HCT116 (cell line): Measurements from ENCODE around the gene TSKU. TPM values are rescaled to one million over a fixed set of nuclear protein-coding genes. Genes with fewer than 3 reads are reported as not detected.

Experiments used
- ATAC-seq: fragments of 200-7000 bp; cut with Tn5 transposase; 2 replicates; pipeline ENCODE4 v1.9.1; 2020; ENCODE audit warnings: mild to moderate bottlenecking, moderate library complexity
- BruUV-seq: library from RNA; stranded (reverse); fragments of 400-500 nt; replicated peaks from 2 replicates; lab custom pipeline; 2021; lab: Mats Ljungman, UMichigan
- CTCF ChIA-PET: fragments of 300-600 bp; sonication (Branson Sonifier 250); formaldehyde crosslinking; loops from one replicate; lab custom pipeline; 2021; ENCODE audit warnings: antibody characterized with exemption; lab: Charles Lee
- POLR2A ChIA-PET: fragments of 300-600, 350-600 bp; sonication (Branson Sonifier 250); formaldehyde crosslinking; loops from one replicate; lab custom pipeline; 2021; ENCODE audit warnings: antibody characterized with exemption; lab: Charles Lee
- RAD21 ChIA-PET, 2 experiments: fragments of 300-600 bp; sonication (Branson Sonifier 250); formaldehyde crosslinking; loops; one replicate each; lab custom pipeline; 2023; ENCODE audit warnings: low total read pairs in 2 of 2; ENCODE audit not compliant: uncharacterized antibody in 2 of 2, unreplicated experiment in 2 of 2, low non-redundant PET in 1 of 2; lab: Charles Lee
- DNase-seq: peaks from one replicate; pipeline ENCODE4 v3.0.0-alpha.2; 2010; ENCODE audit warnings: low read depth, low spot score
- H2AFZ ChIP-seq: fragments of 200-600 bp; shearing (Covaris generic), sonication (generic); 2 replicates; pipeline ENCODE4 v1.6.1; 2017; ENCODE audit warnings: low read depth, mixed run types, mixed read lengths, antibody characterized with exemption, low read length; ENCODE audit not compliant: poor library complexity, severe bottlenecking
- H3K27ac ChIP-seq: 2 replicates; pipeline ENCODE4 v1.5.1; 2012; ENCODE audit warnings: low read depth, low read length
- H3K27me3 ChIP-seq: fragments of 200-600 bp; sonication (generic); 2 replicates; pipeline ENCODE4 v1.6.1; 2016; ENCODE audit warnings: mixed run types, low read length, mixed read lengths; ENCODE audit not compliant: insufficient read depth
- H3K36me3 ChIP-seq, 2 experiments: fragments of 200-500 bp in 1 of 2; fragments of 200-600 bp in 1 of 2; sonication (Bioruptor generic) in 1 of 2; sonication (generic) in 1 of 2; 2 replicates each; pipeline versions ENCODE4 v1.5.1 to v1.6.1; 2014 to 2016; ENCODE audit warnings: low read length in 2 of 2, inconsistent platforms in 1 of 2, mixed read lengths in 1 of 2, mixed run types in 1 of 2; ENCODE audit not compliant: insufficient read depth in 2 of 2, control insufficient read depth in 1 of 2
- H3K4me1 ChIP-seq, 2 experiments: fragments of 200-600 bp in 1 of 2; sonication (generic) in 1 of 2; 2 replicates each; pipeline versions ENCODE4 v1.5.1 to v1.6.1; 2012 to 2017; ENCODE audit warnings: low read length in 2 of 2, inconsistent platforms in 1 of 2, mild to moderate bottlenecking in 1 of 2, mixed read lengths in 1 of 2, mixed run types in 1 of 2, moderate library complexity in 1 of 2; ENCODE audit not compliant: insufficient read depth in 2 of 2, control insufficient read depth in 1 of 2
- H3K4me2 ChIP-seq: fragments of 200-600 bp; sonication (generic); 2 replicates; pipeline ENCODE4 v1.6.1; 2017; ENCODE audit warnings: mixed run types, low read length, mixed read lengths
- H3K4me3 ChIP-seq, 2 experiments: fragments of 200-600 bp in 1 of 2; sonication (generic) in 1 of 2; replicated peaks in 1 of 2; 2 replicates each; pipeline ENCODE4 v1.5.1; 2011 to 2016; ENCODE audit warnings: low read length in 2 of 2, control low read depth in 1 of 2, low read depth in 1 of 2, mild to moderate bottlenecking in 1 of 2, mixed read lengths in 1 of 2, mixed run types in 1 of 2
- H3K79me2 ChIP-seq: fragments of 200-600 bp; sonication (generic); 2 replicates; pipeline ENCODE4 v1.6.1; 2017; ENCODE audit warnings: mild to moderate bottlenecking, mixed run types, low read length, moderate library complexity, mixed read lengths; ENCODE audit not compliant: insufficient read depth
- H3K9ac ChIP-seq: fragments of 200-600 bp; sonication (generic); 2 replicates; pipeline ENCODE4 v1.6.1; 2016; ENCODE audit warnings: low read length, mixed read lengths
- H3K9me2 ChIP-seq: fragments of 200-600 bp; sonication (generic), shearing (Covaris generic); 2 replicates; pipeline ENCODE4 v1.6.1; 2017; ENCODE audit warnings: mixed run types, mild to moderate bottlenecking, moderate library complexity; ENCODE audit not compliant: insufficient read depth
- H3K9me3 ChIP-seq, 2 experiments: fragments of 200-500 bp in 1 of 2; fragments of 200-600 bp in 1 of 2; sonication (Bioruptor generic) in 1 of 2; sonication (generic) in 1 of 2; 2 replicates each; pipeline ENCODE4 v1.6.1; 2014 to 2017; ENCODE audit warnings: low read length in 2 of 2, mixed read lengths in 2 of 2, inconsistent platforms in 1 of 2, low read depth in 1 of 2, mild to moderate bottlenecking in 1 of 2, mixed run types in 1 of 2, moderate library complexity in 1 of 2; ENCODE audit not compliant: control insufficient read depth in 1 of 2, insufficient read depth in 1 of 2
- H4K20me1 ChIP-seq: fragments of 200-600 bp; sonication (generic), shearing (Covaris generic); 2 replicates; pipeline ENCODE4 v1.6.1; 2017; ENCODE audit warnings: mixed run types, mild to moderate bottlenecking, moderate library complexity; ENCODE audit not compliant: insufficient read depth
- CTCF ChIP-seq, 3 experiments: fragments of 200-600 bp in 1 of 3; sonication (generic) in 1 of 3; IDR thresholded peaks in 2 of 3; conservative IDR thresholded peaks in 1 of 3; 2 replicates each; pipeline ENCODE4 v1.5.1; 2012 to 2017; ENCODE audit warnings: low read depth in 2 of 3, low read length in 2 of 3, antibody characterized with exemption in 1 of 3, borderline replicate concordance in 1 of 3, control low read depth in 1 of 3, mild to moderate bottlenecking in 1 of 3, mixed read lengths in 1 of 3, mixed run types in 1 of 3, moderate library complexity in 1 of 3; ENCODE audit not compliant: insufficient read depth in 1 of 3
- EGR1 ChIP-seq: IDR thresholded peaks from 2 replicates; pipeline ENCODE4 v1.6.1; 2012; ENCODE audit warnings: low read depth
- POLR2AphosphoS5 ChIP-seq: IDR thresholded peaks from 2 replicates; pipeline ENCODE4 v1.6.1; 2011; ENCODE audit warnings: mild to moderate bottlenecking, low read depth, low read length, moderate library complexity
- SIN3A ChIP-seq: IDR thresholded peaks from 2 replicates; pipeline ENCODE4 v1.6.1; 2012; ENCODE audit warnings: low read depth
- YY1 ChIP-seq: IDR thresholded peaks from 2 replicates; pipeline ENCODE4 v1.6.1; 2011; ENCODE audit warnings: low read length, low read depth, moderate library complexity, mild to moderate bottlenecking; ENCODE audit not compliant: insufficient replicate concordance; ENCODE audit errors: extremely low read depth
- ZNF274 ChIP-seq: fragments of 200-500 bp; sonication (Bioruptor generic); IDR thresholded peaks from 2 replicates; pipeline ENCODE4 v1.6.1; 2014; ENCODE audit warnings: mild to moderate bottlenecking, low read depth, low read length, inconsistent platforms
- intact Hi-C: fragments of 100-400 bp; cut with micrococcal nuclease; formaldehyde crosslinking; loops from 2 replicates; pipeline ENCODE4 v1.10.0; 2022
- total RNA-seq: library from RNA; stranded (reverse); gene quantifications from one replicate; pipeline ENCODE4 v1.2.1, GENCODE V29; 2021; ENCODE audit not compliant: unreplicated experiment

The TSKU gene
- total RNA-seq, 1 experiment from 2014 or later: 21.9 TPM

- no TSS peak for BruUV-seq
- peak; percentile 53 for ATAC-seq
- TF ChIP-seq EGR1 (no peak), POLR2AphosphoS5 (no peak)
Observed at GRCh38 chr11:76787911-76788596, 4.9 kb downstream of the TSKU start.

GRCh38 chr11:76788661-76789442 lies 5.7 kb downstream of the TSKU start:
- no peaks in the 10 kb centered on the region for H3K36me3 ChIP-seq
- H3K9me3 ChIP-seq: no peaks in the 10 kb centered on the region
- CTCF ChIA-PET: interaction anchor here (0.6 to 1.7 kb wide), 6 partner anchors 10 to 258 kb away, joined by 3 to 8 read pairs (median 3); no protein-coding TSS in a partner anchor
- peak overlapping the region; percentile 67 for H3K4me2 ChIP-seq
- H3K27ac ChIP-seq: peak overlapping the region; percentile 63
- peaks cover 92% of the 10 kb centered on the region for H3K79me2 ChIP-seq
- no peak overlapping the region for H2AFZ ChIP-seq
- POLR2A ChIA-PET: interaction anchor here (1.9 kb wide), 1 partner anchor 13 kb away, joined by 6 read pairs; no protein-coding TSS in a partner anchor
- H3K4me3 ChIP-seq: peak overlapping the region in 1 of 2 experiments; percentile 31; a peak in 2 of 4 replicates
- RAD21 ChIA-PET: no interaction called here
- no peaks in the 10 kb centered on the region for H3K27me3 ChIP-seq
- TF ChIP-seq POLR2AphosphoS5: peak; percentile 44; the same call in 1 of the 2 replicates
- TF ChIP-seq SIN3A: no peak
- TF ChIP-seq ZNF274: no peak
- peak; percentile 38 for TF ChIP-seq YY1
- TF ChIP-seq CTCF (IDR thresholded peaks at IDR 0.05 in 2 of 3, conservative IDR thresholded peaks at IDR 0.05 in 1 of 3; ENCODE audit: borderline replicate concordance in 1 of 3, insufficient read depth in 1 of 3, low read depth in 2 of 3, low read length in 2 of 3): no peak
- DNase-seq: peak; percentile 85
- H3K9ac ChIP-seq: peak overlapping the region; percentile 4
- H3K9me2 ChIP-seq: no peaks in the 10 kb centered on the region
- intact Hi-C loops: no loop called here
- BruUV-seq: no TSS peak
- peaks cover 56 to 86% of the 10 kb centered on the region in 2 experiments for H3K4me1 ChIP-seq
- peak; percentile 74 for ATAC-seq
- peaks cover 15% of the 10 kb centered on the region; the same call in 1 of the 2 replicates for H4K20me1 ChIP-seq

More at GRCh38 chr11:76787911-76788596, 4.9 kb downstream of the TSKU start:
- no peaks in the 10 kb centered on the region for H3K27me3 ChIP-seq
- DNase-seq: peak; percentile 61
- no peak overlapping the region for H2AFZ ChIP-seq
- peaks cover 89% of the 10 kb centered on the region for H3K79me2 ChIP-seq
- ChIA-PET POLR2A (interaction anchor here (1.9 kb wide), 1 partner anchor 14 kb away, joined by 6 read pairs; no protein-coding TSS in a partner anchor), CTCF (interaction anchor here (1.1 to 1.7 kb wide), 6 partner anchors 10 to 132 kb away, joined by 3 to 8 read pairs (median 3); no protein-coding TSS in a partner anchor), RAD21 (no interaction called here)
- peaks cover 56 to 82% of the 10 kb centered on the region in 2 experiments for H3K4me1 ChIP-seq
- peak overlapping the region; percentile 4 for H3K9ac ChIP-seq
- H4K20me1 ChIP-seq: peaks cover 15% of the 10 kb centered on the region; the same call in 1 of the 2 replicates
- H3K4me3 ChIP-seq: peak overlapping the region in 1 of 2 experiments; percentile 31; a peak in 2 of 4 replicates
- intact Hi-C loops: no loop called here
- no peaks in the 10 kb centered on the region for H3K9me2 ChIP-seq
- H3K9me3 ChIP-seq: no peaks in the 10 kb centered on the region
- peak overlapping the region; percentile 63 for H3K27ac ChIP-seq
- H3K4me2 ChIP-seq: peak overlapping the region; percentile 67
- H3K36me3 ChIP-seq: no peaks in the 10 kb centered on the region
